ENCODE data around the gene FADD.

Gene FADD

DNA sequence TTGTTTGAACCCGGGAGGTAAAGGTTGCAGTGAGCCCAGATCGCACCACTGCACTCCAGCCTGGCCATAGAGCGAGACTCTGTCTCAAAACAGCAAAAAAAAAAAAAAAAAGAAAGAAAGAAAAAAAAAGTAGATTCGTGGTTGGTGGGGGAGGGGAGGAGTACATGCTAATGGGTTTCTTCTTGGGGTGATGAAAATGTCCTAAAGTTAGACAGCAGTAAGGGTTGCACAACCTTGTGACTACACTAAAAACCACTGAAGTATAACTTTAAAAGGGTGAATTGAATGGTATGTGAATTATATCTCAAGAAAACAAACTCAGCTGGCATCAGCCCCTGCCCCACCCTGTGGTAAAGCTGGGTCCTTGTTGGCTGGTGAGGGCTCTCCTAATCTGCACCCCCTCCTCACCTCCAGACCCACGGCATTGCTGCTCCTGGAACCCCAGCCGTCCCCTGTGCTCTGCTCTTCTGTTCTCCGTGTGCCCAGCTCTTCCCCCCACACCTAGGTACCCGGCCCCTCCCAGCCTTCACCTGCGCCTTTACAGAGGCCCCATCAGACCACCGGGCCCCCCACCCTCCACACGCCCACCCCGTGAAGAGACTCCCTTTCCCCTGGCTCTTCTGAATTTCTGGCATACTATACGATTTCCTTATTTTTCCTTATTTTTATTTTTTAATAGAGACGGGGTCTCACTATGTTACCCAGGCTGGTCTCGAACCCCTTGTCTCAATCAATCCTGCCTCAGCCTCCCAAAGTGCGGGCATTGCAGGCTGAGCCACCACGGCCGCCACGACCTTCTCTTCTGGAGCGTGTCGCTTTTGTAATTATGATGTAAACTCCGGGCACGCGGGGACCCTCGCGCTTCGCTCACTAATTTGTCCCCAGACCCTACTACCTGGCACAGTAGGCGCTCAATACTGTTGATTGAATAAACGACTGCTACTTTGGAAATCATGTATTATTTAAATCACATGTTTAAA lies 924 bp upstream of the FADD start:
- in situ Hi-C loops (cut with MboI; ENCODE audit: low pct_unique_long_range_greater_than_20kb, low sequenced_read_pairs, unreplicated experiment): no loop called here
- no peak for TF ChIP-seq CTCF (IDR thresholded peaks at IDR 0.05; ENCODE audit: extremely low read depth, insufficient read depth, missing control alignments)
- no peak for DNase-seq (ENCODE audit: low spot score)

- peak; percentile 79 for DNase-seq (ENCODE audit: low spot score)
- in situ Hi-C loops (cut with MboI; ENCODE audit: low pct_unique_long_range_greater_than_20kb, low sequenced_read_pairs, unreplicated experiment): no loop called here
- TF ChIP-seq CTCF (IDR thresholded peaks at IDR 0.05; ENCODE audit: extremely low read depth, insufficient read depth, missing control alignments): no peak
Observed at GRCh38 chr11:70203751-70204465, 812 bp downstream of the FADD start.

- DNase-seq (ENCODE audit: low spot score): no peak
- no peak for TF ChIP-seq CTCF (IDR thresholded peaks at IDR 0.05; ENCODE audit: extremely low read depth, insufficient read depth, missing control alignments)
- in situ Hi-C loops (cut with MboI; ENCODE audit: low pct_unique_long_range_greater_than_20kb, low sequenced_read_pairs, unreplicated experiment): no loop called here
Observed at GRCh38 chr11:70204466-70204799, 1.3 kb downstream of the FADD start.

DNA sequence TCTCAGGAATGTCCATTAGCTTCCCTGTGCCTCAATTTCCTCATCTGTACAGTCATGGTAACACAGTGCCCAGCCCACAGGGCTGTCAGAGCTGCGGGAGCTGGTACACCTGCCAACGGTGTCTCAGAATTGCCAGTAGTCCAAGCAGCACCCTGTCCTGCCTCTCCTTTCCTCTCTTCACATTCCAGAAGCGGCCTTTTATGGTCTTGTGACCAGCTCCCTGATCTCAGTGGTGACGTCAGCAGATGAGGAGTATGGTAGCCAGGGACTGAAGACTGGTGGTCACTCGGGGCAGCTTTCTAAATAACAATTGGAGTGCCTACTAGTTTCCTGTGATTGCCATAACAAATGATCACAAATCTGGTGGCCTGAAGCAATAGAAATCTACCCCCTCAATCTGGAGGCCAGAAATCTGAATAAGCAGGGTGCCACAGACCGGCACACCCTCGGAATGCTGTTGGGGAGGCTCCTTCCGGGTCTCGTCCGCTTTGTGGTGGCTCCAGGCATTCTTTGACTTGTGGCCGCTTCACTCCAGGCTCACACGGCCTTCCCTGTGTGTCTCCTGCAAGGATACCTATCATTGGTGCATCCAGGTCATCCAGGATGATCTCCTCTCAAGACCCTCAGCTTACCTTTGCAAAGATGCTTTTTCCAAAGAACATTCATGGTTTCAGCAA lies 2.1 kb downstream of the FADD start:
- in situ Hi-C loops (cut with MboI; ENCODE audit: low pct_unique_long_range_greater_than_20kb, low sequenced_read_pairs, unreplicated experiment): no loop called here
- TF ChIP-seq CTCF (IDR thresholded peaks at IDR 0.05; ENCODE audit: extremely low read depth, insufficient read depth, missing control alignments): no peak
- DNase-seq (ENCODE audit: low spot score): no peak

- in situ Hi-C loops (cut with MboI; ENCODE audit: low pct_unique_long_range_greater_than_20kb, low sequenced_read_pairs, unreplicated experiment): no loop called here
- no peak for TF ChIP-seq CTCF (IDR thresholded peaks at IDR 0.05; ENCODE audit: extremely low read depth, insufficient read depth, missing control alignments)
Observed at GRCh38 chr11:70205766-70206165, 2.7 kb downstream of the FADD start.

DNA sequence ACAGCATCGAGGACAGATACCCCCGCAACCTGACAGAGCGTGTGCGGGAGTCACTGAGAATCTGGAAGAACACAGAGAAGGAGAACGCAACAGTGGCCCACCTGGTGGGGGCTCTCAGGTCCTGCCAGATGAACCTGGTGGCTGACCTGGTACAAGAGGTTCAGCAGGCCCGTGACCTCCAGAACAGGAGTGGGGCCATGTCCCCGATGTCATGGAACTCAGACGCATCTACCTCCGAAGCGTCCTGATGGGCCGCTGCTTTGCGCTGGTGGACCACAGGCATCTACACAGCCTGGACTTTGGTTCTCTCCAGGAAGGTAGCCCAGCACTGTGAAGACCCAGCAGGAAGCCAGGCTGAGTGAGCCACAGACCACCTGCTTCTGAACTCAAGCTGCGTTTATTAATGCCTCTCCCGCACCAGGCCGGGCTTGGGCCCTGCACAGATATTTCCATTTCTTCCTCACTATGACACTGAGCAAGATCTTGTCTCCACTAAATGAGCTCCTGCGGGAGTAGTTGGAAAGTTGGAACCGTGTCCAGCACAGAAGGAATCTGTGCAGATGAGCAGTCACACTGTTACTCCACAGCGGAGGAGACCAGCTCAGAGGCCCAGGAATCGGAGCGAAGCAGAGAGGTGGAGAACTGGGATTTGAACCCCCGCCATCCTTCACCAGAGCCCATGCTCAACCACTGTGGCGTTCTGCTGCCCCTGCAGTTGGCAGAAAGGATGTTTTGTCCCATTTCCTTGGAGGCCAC lies 3.3 kb downstream of the FADD start:
- no peak for TF ChIP-seq CTCF (IDR thresholded peaks at IDR 0.05; ENCODE audit: extremely low read depth, insufficient read depth, missing control alignments)
- in situ Hi-C loops (cut with MboI; ENCODE audit: low pct_unique_long_range_greater_than_20kb, low sequenced_read_pairs, unreplicated experiment): no loop called here
- DNase-seq (ENCODE audit: low spot score): no peak

More at GRCh38 chr11:70205766-70206165, 2.7 kb downstream of the FADD start:
- no peak for DNase-seq (ENCODE audit: low spot score)

Data from GM13977 (cell line).